Measurements from ENCODE around the gene LEUTX.

DNA sequence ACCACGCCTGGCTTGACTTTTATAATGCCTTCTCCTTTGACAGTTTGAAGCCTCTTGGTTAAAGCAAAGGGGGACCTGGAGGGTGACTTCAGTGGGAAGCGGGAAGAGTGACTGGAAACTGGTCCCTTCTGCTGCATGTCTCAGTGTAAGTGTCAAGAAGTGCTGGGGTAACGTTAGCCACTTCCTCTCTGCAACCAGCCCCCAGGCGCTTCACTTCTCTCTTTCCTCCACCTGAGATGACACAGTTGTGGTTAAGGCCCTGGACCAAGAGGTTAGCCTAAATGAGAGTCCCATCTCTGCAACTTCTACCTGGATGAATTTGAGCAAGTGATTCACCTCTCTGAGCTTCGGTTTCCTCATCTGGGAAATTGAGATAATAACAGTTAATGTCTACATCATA, 16.3 kb downstream of the LEUTX start:
- TF ChIP-seq, protein P1, sequence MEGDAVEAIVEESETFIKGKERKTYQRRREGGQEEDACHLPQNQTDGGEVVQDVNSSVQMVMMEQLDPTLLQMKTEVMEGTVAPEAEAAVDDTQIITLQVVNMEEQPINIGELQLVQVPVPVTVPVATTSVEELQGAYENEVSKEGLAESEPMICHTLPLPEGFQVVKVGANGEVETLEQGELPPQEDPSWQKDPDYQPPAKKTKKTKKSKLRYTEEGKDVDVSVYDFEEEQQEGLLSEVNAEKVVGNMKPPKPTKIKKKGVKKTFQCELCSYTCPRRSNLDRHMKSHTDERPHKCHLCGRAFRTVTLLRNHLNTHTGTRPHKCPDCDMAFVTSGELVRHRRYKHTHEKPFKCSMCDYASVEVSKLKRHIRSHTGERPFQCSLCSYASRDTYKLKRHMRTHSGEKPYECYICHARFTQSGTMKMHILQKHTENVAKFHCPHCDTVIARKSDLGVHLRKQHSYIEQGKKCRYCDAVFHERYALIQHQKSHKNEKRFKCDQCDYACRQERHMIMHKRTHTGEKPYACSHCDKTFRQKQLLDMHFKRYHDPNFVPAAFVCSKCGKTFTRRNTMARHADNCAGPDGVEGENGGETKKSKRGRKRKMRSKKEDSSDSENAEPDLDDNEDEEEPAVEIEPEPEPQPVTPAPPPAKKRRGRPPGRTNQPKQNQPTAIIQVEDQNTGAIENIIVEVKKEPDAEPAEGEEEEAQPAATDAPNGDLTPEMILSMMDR (IDR thresholded peaks at IDR 0.05): no peak
- TF ChIP-seq POLR2A (IDR thresholded peaks at IDR 0.05): no peak

All from testis (tissue), 2 donors.